GM23248 (cell line): ENCODE data around the gene PCDHGB3.

Experiments
- EZH2 ChIP-seq: fragments of 200-600 bp; sonication (generic); IDR thresholded peaks from 2 replicates; pipeline ENCODE4 v1.6.1; 2018; ENCODE audit warnings: antibody characterized with exemption, mild to moderate bottlenecking; ENCODE audit not compliant: insufficient read depth, poor library complexity, severe bottlenecking
- EZH2phosphoT487 ChIP-seq: fragments of 200-600 bp; sonication (generic); IDR thresholded peaks from 2 replicates; pipeline ENCODE4 v1.6.1; 2018; ENCODE audit warnings: antibody characterized with exemption, moderate library complexity, mild to moderate bottlenecking, low read depth; ENCODE audit not compliant: insufficient read depth

- TF ChIP-seq EZH2 (no peak), EZH2phosphoT487 (no peak)
Measured at GRCh38 chr5:141345327-141345726, 24.7 kb upstream of the PCDHGB3 start.
